Heart right ventricle (tissue), 16 donors: ENCODE measurements around the gene DDX20. TPM values are rescaled to one million over a fixed set of nuclear protein-coding genes. Genes with fewer than 3 reads are reported as not detected.

Source experiments
- ATAC-seq, 8 donors: fragments of 200-7000 bp; cut with Tn5 transposase; one replicate each; pipeline ENCODE4 v1.9.1; 2020; ENCODE audit warnings: mild to moderate bottlenecking in 8 of 8, moderate library complexity in 8 of 8, moderate number of reproducible peaks in 1 of 8
- DNase-seq, 2 donors: peaks; one replicate each; pipeline ENCODE4 v3.0.0-alpha.2; 2020
- H3K27ac ChIP-seq, 10 donors: fragments of 200-600 bp; sonication (generic) in 2 of 10; one replicate each; pipeline versions ENCODE4 v1.5.0 to v1.8.0; 2020 to 2022; ENCODE audit warnings: mild to moderate bottlenecking in 3 of 10
- H3K27me3 ChIP-seq, 7 donors: fragments of 200-600 bp; one replicate each; pipeline ENCODE4 v1.8.0; 2021 to 2022; ENCODE audit warnings: mild to moderate bottlenecking in 2 of 7
- H3K36me3 ChIP-seq, 9 donors: fragments of 200-600 bp; sonication (generic) in 1 of 9; one replicate each; pipeline versions ENCODE4 v1.5.0 to v1.8.0; 2020 to 2022; ENCODE audit warnings: mild to moderate bottlenecking in 2 of 9
- H3K4me1 ChIP-seq, 9 donors: fragments of 200-600 bp; sonication (generic) in 1 of 9; one replicate each; pipeline versions ENCODE4 v1.5.0 to v1.8.0; 2020 to 2022; ENCODE audit warnings: mild to moderate bottlenecking in 4 of 9
- H3K4me3 ChIP-seq, 10 donors: fragments of 200-600 bp; sonication (generic) in 2 of 10; one replicate each; pipeline versions ENCODE4 v1.5.0 to v1.8.0; 2020 to 2022; ENCODE audit warnings: mild to moderate bottlenecking in 7 of 10, moderate library complexity in 2 of 10
- H3K9me3 ChIP-seq, 11 donors: fragments of 200-600 bp in 10 of 11; sonication (generic) in 2 of 11; one replicate each; pipeline versions ENCODE4 v1.5.0 to v1.8.0; 2013 to 2022; ENCODE audit warnings: mild to moderate bottlenecking in 2 of 11, control low read depth in 1 of 11, moderate library complexity in 1 of 11
- CTCF ChIP-seq, 9 donors: fragments of 200-600 bp; sonication (generic) in 2 of 9; IDR thresholded peaks; one replicate each; pipeline versions ENCODE4 v1.5.0 to v1.8.0; 2021 to 2022; ENCODE audit warnings: antibody characterized with exemption in 9 of 9, mild to moderate bottlenecking in 5 of 9, moderate library complexity in 1 of 9
- WGBS, 2 donors: extraction: QIAGEN DNeasy Blood & Tissue Kit; methylation state at CpG; one replicate each; pipeline ENCODE4 v1.1.7; 2013; ENCODE audit warnings: inconsistent platforms in 1 of 2; 5-methylcytosine and 5-hydroxymethylcytosine counted together
- intact Hi-C, 10 donors: fragments of 100-400 bp; cut with DNase I; formaldehyde crosslinking; loops; one replicate each; pipeline versions ENCODE4 v1.11.1 to v1.14.2; 2022
- polyA plus RNA-seq, 2 donors: library from polyadenylated mRNA; stranded (reverse); fragments of 200-250 nt; gene quantifications; one replicate each; pipeline ENCODE4 v1.2.3, GENCODE V29; 2013
- total RNA-seq, 10 donors: library from RNA; stranded (reverse); fragmentation: NEBNext Ultra II Directional in 3 of 10; extraction: Animal tissue kit (Norgen Biotek cat#: 25700) in 3 of 10; gene quantifications; one replicate each; pipeline versions ENCODE4 v1.2.1 to v1.2.4, GENCODE V29; 2021 to 2023
- donor health status: Arrhythmogenic right ventricular cardiomyopathy.
- donor health status: ischemic (EF 13 %, LVEDD 7.1; RV severe dilation, severe dysfunction).
- donor health status: healthy with polysubstance abuse.
- donor health status: DM: no; HTN: yes; CAD: no.
- donor health status: DM: no; HTN: no; CAD: no.
- donor health status: ischemic (EF 25% LVEDD 6.9; RV normal size, moderate dysfunction).
- donor health status: ischemic (EF 25% LVEDD 5.7; RV mildly dilated, moderate dysfunction).
- donor health status: healthy.
- donor health status: DM: yes; HTN: yes; CAD: no.
- donor health status: Ischemic cardiomyopathy.
- donor health status: ischemic (EF 35%, LVEDD 5.7; RV mildly dilated, moderate dysfunction).
- donor health status: nonischemic (EF 11% LVEDD 7.7; RV severe dilation, severe dysfunction).
- donor health status: DM: yes; HTN: yes; CAD: no.
- donor health status: PGD.
- donor health status: ischemic (EF 29% LVEDD 5.4; RV normal size, mild dysfunction).
- donor health status: nonischemic (EF 23%, LVEDD 6.1; RV moderate dilation, normal function).

DDX20 gene
- total and polyA plus RNA-seq, 12 donors: 4.0 to 10.0 (median 6.4) TPM

- intact Hi-C loops: loop anchor here in 6 of 10 donors (2.0 to 10.0 kb wide), 5 partner anchors 115 to 547 kb away; no protein-coding TSS in a partner anchor
- peaks cover 0 to 3% (median 0%) of the 10 kb centered on the region in 9 donors for H3K36me3 ChIP-seq
- H3K27ac ChIP-seq: no peak overlapping the region
- H3K27me3 ChIP-seq: no peaks in the 10 kb centered on the region
- no peaks in the 10 kb centered on the region for H3K9me3 ChIP-seq
- ATAC-seq: peak in 4 of 8 donors; percentile 39 to 49 (median 43)
- 88 to 93% methylated on average over 2 of the region's 2 CpGs for WGBS, 2 donors
- peak in 4 of 9 donors; percentile 30 to 40 (median 34) for TF ChIP-seq CTCF (IDR thresholded peaks at IDR 0.05)
- no peak for DNase-seq
- peaks cover 0 to 16% (median 0%) of the 10 kb centered on the region in 9 donors for H3K4me1 ChIP-seq
- no peak overlapping the region for H3K4me3 ChIP-seq
Measured at GRCh38 chr1:111789666-111790316, 34.1 kb downstream of the DDX20 start.

GRCh38 chr1:111791776-111792175 lies 36.1 kb downstream of the DDX20 start:
- ATAC-seq: no peak
- H3K4me1 ChIP-seq: peaks cover 0 to 16% (median 0%) of the 10 kb centered on the region in 9 donors
- H3K27me3 ChIP-seq: no peaks in the 10 kb centered on the region
- no peaks in the 10 kb centered on the region for H3K9me3 ChIP-seq
- WGBS, 2 donors: 81 to 87% methylated on average over 6 of the region's 6 CpGs
- DNase-seq: no peak
- H3K4me3 ChIP-seq: no peak overlapping the region
- no peak overlapping the region for H3K27ac ChIP-seq
- H3K36me3 ChIP-seq: no peaks in the 10 kb centered on the region
- no peak for TF ChIP-seq CTCF (IDR thresholded peaks at IDR 0.05)
- intact Hi-C loops: loop anchor here in 6 of 10 donors (2.0 to 10.0 kb wide), 5 partner anchors 113 to 545 kb away; no protein-coding TSS in a partner anchor

GRCh38 chr1:111792249-111792648 lies 36.5 kb downstream of the DDX20 start:
- Histone ChIP-seq H3K27me3 (no peaks in the 10 kb centered on the region), H3K4me1 (peaks cover 0 to 16% (median 0%) of the 10 kb centered on the region in 9 donors), H3K36me3 (no peaks in the 10 kb centered on the region), H3K4me3 (no peak overlapping the region), H3K9me3 (no peaks in the 10 kb centered on the region), H3K27ac (no peak overlapping the region)
- DNase-seq: no peak
- peak in 3 of 8 donors; percentile 38 to 63 (median 60) for ATAC-seq
- intact Hi-C loops: loop anchor here in 5 of 10 donors (5.0 to 10.0 kb wide), 4 partner anchors 113 to 543 kb away; no protein-coding TSS in a partner anchor
- 38 to 58% methylated on average over 5 of the region's 5 CpGs for WGBS, 2 donors
- no peak for TF ChIP-seq CTCF (IDR thresholded peaks at IDR 0.05)

GRCh38 chr1:111793923-111794322 lies 38.2 kb downstream of the DDX20 start:
- DNase-seq (no peak), ATAC-seq (no peak)
- H3K27ac ChIP-seq: no peak overlapping the region
- no peaks in the 10 kb centered on the region for H3K36me3 ChIP-seq
- H3K4me1 ChIP-seq: peaks cover 0 to 16% (median 0%) of the 10 kb centered on the region in 9 donors
- intact Hi-C loops: loop anchor here in 5 of 10 donors (5.0 to 10.0 kb wide), 4 partner anchors 111 to 541 kb away; no protein-coding TSS in a partner anchor
- TF ChIP-seq CTCF (IDR thresholded peaks at IDR 0.05): no peak
- 46 to 60% methylated on average over 2 of the region's 2 CpGs for WGBS, 2 donors
- no peak overlapping the region for H3K4me3 ChIP-seq
- H3K27me3 ChIP-seq: no peaks in the 10 kb centered on the region
- no peaks in the 10 kb centered on the region for H3K9me3 ChIP-seq
